IMR-90 (cell line): ENCODE measurements around the gene RPL19. TPM values are rescaled to one million over a fixed set of nuclear protein-coding genes. Genes with fewer than 3 reads are reported as not detected.

Experiments
- ATAC-seq: fragments of 200-7000 bp; cut with Tn5 transposase; 2 replicates; pipeline ENCODE4 v1.9.1; 2020; ENCODE audit warnings: low read depth, mild to moderate bottlenecking, moderate library complexity
- BruUV-seq: library from RNA; stranded (reverse); fragments of 400-500 nt; replicated peaks from 2 replicates; lab custom pipeline; 2021; lab: Mats Ljungman, UMichigan
- CTCF ChIA-PET: fragments of 300-600 bp; formaldehyde crosslinking; extraction: SDS; loops from one replicate; lab custom pipeline; 2021; ENCODE audit warnings: antibody characterized with exemption; lab: Yijun Ruan, JAX
- POLR2A ChIA-PET: fragments of 300-600 bp; sonication (Branson Sonifier 250); formaldehyde crosslinking; loops from one replicate; lab custom pipeline; 2022; ENCODE audit warnings: antibody characterized with exemption; ENCODE audit not compliant: unreplicated experiment; lab: Charles Lee
- DNase-seq: peaks from one replicate; pipeline ENCODE4 v3.0.0; 2013
- H2AFZ ChIP-seq: replicated peaks from 2 replicates; pipeline ENCODE3; 2013; ENCODE audit warnings: low read length, mild to moderate bottlenecking; ENCODE audit not compliant: poor library complexity
- H2AK5ac ChIP-seq: 2 replicates; pipeline ENCODE4 v1.6.1; 2013; ENCODE audit warnings: low read depth, low read length, inconsistent platforms
- H2AK9ac ChIP-seq: replicated peaks from 2 replicates; pipeline ENCODE3; 2013; ENCODE audit warnings: mild to moderate bottlenecking, low read depth, low read length, moderate library complexity; ENCODE audit not compliant: poor library complexity
- H2BK120ac ChIP-seq: 2 replicates; pipeline ENCODE4 v1.6.1; 2013; ENCODE audit warnings: low read depth, low read length, inconsistent platforms
- H2BK15ac ChIP-seq: 3 replicates; pipeline ENCODE4 v1.6.1; 2013; ENCODE audit warnings: low read depth, low read length, inconsistent platforms
- H2BK20ac ChIP-seq: 2 replicates; pipeline ENCODE4 v1.6.1; 2013; ENCODE audit warnings: low read depth, mild to moderate bottlenecking, inconsistent platforms, low read length, moderate library complexity
- H2BK5ac ChIP-seq: 2 replicates; pipeline ENCODE4 v1.6.1; 2013; ENCODE audit warnings: mild to moderate bottlenecking, low read depth, low read length, inconsistent platforms; ENCODE audit not compliant: poor library complexity, severe bottlenecking
- H3K14ac ChIP-seq: replicated peaks from 2 replicates; pipeline ENCODE4 v1.6.1; 2013; ENCODE audit warnings: low read depth, low read length, inconsistent platforms
- H3K18ac ChIP-seq: 2 replicates; pipeline ENCODE4 v1.6.1; 2013; ENCODE audit warnings: low read depth, low read length, control low read depth
- H3K23ac ChIP-seq: 2 replicates; pipeline ENCODE4 v1.6.1; 2013; ENCODE audit warnings: low read depth, low read length, inconsistent platforms
- H3K27ac ChIP-seq: 2 replicates; pipeline ENCODE4 v1.5.1; 2013; ENCODE audit warnings: mild to moderate bottlenecking, control low read depth, low read length; ENCODE audit not compliant: insufficient read depth
- H3K27me3 ChIP-seq: 2 replicates; pipeline ENCODE4 v1.6.1; 2013; ENCODE audit warnings: low read length; ENCODE audit not compliant: control insufficient read depth, insufficient read depth
- H3K36me3 ChIP-seq: 2 replicates; pipeline ENCODE4 v1.6.1; 2013; ENCODE audit warnings: low read length, mixed read lengths; ENCODE audit not compliant: control insufficient read depth, insufficient read depth
- H3K4ac ChIP-seq: 2 replicates; pipeline ENCODE4 v1.6.1; 2013; ENCODE audit warnings: low read depth, low read length, inconsistent platforms
- H3K4me1 ChIP-seq: 2 replicates; pipeline ENCODE4 v1.6.1; 2013; ENCODE audit warnings: low read length, mixed read lengths; ENCODE audit not compliant: control insufficient read depth, insufficient read depth
- H3K4me2 ChIP-seq: 2 replicates; pipeline ENCODE4 v1.6.1; 2013; ENCODE audit warnings: low read depth, mild to moderate bottlenecking, control low read depth, low read length, moderate library complexity
- H3K4me3 ChIP-seq: 2 replicates; pipeline ENCODE4 v1.5.1; 2013; ENCODE audit warnings: low read depth, mild to moderate bottlenecking, control low read depth, low read length, moderate library complexity; ENCODE audit not compliant: insufficient read depth
- H3K56ac ChIP-seq: 2 replicates; pipeline ENCODE4 v1.6.1; 2013; ENCODE audit warnings: low read length, inconsistent platforms; ENCODE audit not compliant: insufficient read depth; ENCODE audit errors: extremely low read depth
- H3K79me1 ChIP-seq, 2 experiments: 2 replicates each; pipeline ENCODE4 v1.6.1; 2013; ENCODE audit warnings: low read length in 2 of 2, inconsistent platforms in 1 of 2, low read depth in 1 of 2
- H3K9ac ChIP-seq: 2 replicates; pipeline ENCODE4 v1.6.1; 2013; ENCODE audit warnings: low read depth, low read length, control low read depth
- H3K9me1 ChIP-seq: 2 replicates; pipeline ENCODE4 v1.6.1; 2013; ENCODE audit warnings: low read length, inconsistent platforms; ENCODE audit not compliant: insufficient read depth
- H3K9me3 ChIP-seq: 2 replicates; pipeline ENCODE4 v1.6.1; 2013; ENCODE audit warnings: low read length; ENCODE audit not compliant: control insufficient read depth, insufficient read depth
- H4K20me1 ChIP-seq: 2 replicates; pipeline ENCODE4 v1.6.1; 2013; ENCODE audit warnings: low read length, inconsistent platforms; ENCODE audit not compliant: insufficient read depth
- H4K5ac ChIP-seq: 2 replicates; pipeline ENCODE4 v1.6.1; 2013; ENCODE audit warnings: mild to moderate bottlenecking, low read depth, low read length, control low read depth
- H4K8ac ChIP-seq, 2 experiments: 2 replicates each; pipeline ENCODE4 v1.6.1; 2013; ENCODE audit warnings: low read depth in 2 of 2, low read length in 2 of 2, control low read depth in 1 of 2, inconsistent platforms in 1 of 2
- H4K91ac ChIP-seq: 2 replicates; pipeline ENCODE4 v1.6.1; 2013; ENCODE audit warnings: low read depth, low read length, inconsistent platforms; ENCODE audit not compliant: insufficient read depth
- BHLHE40 ChIP-seq: fragments of 150-350 bp; IDR thresholded peaks from 2 replicates; pipeline ENCODE4 v1.6.1; 2016; ENCODE audit warnings: mild to moderate bottlenecking, low read depth, low read length
- CEBPB ChIP-seq: IDR thresholded peaks from 2 replicates; pipeline ENCODE4 v1.6.1; 2012; ENCODE audit warnings: low read depth, low read length, improper control_type of control experiment
- CHD1 ChIP-seq: IDR thresholded peaks from 2 replicates; pipeline ENCODE4 v1.6.1; 2012; ENCODE audit warnings: low read depth, low read length, improper control_type of control experiment
- FOS ChIP-seq: fragments of 150-350 bp; IDR thresholded peaks from 2 replicates; pipeline ENCODE4 v1.6.1; 2016; ENCODE audit warnings: low read depth, low read length
- MAFK ChIP-seq: IDR thresholded peaks from 2 replicates; pipeline ENCODE4 v1.6.1; 2012; ENCODE audit warnings: low read depth, low read length, improper control_type of control experiment
- MAZ ChIP-seq: IDR thresholded peaks from 2 replicates; pipeline ENCODE4 v1.6.1; 2012; ENCODE audit warnings: low read depth, mild to moderate bottlenecking, low read length, improper control_type of control experiment, moderate library complexity, borderline replicate concordance
- MXI1 ChIP-seq: IDR thresholded peaks from 2 replicates; pipeline ENCODE4 v1.6.1; 2012; ENCODE audit warnings: low read depth, mild to moderate bottlenecking, low read length, moderate library complexity, borderline replicate concordance
- NFE2L2 ChIP-seq: fragments of 150-350 bp; IDR thresholded peaks from 2 replicates; pipeline ENCODE4 v1.6.1; 2016; ENCODE audit warnings: low read depth, mild to moderate bottlenecking, low read length
- RAD21 ChIP-seq: IDR thresholded peaks from 2 replicates; pipeline ENCODE4 v1.6.1; 2012; ENCODE audit warnings: low read length, improper control_type of control experiment
- RCOR1 ChIP-seq: IDR thresholded peaks from 2 replicates; pipeline ENCODE4 v1.6.1; 2012; ENCODE audit warnings: mild to moderate bottlenecking, low read length, improper control_type of control experiment; ENCODE audit not compliant: insufficient replicate concordance
- RFX5 ChIP-seq: IDR thresholded peaks from 2 replicates; pipeline ENCODE4 v1.8.0; 2012; ENCODE audit warnings: low read depth, mild to moderate bottlenecking, low read length, moderate library complexity
- SMC3 ChIP-seq: fragments of 150-350 bp; IDR thresholded peaks from 2 replicates; pipeline ENCODE4 v1.6.1; 2016; ENCODE audit warnings: low read depth, mild to moderate bottlenecking, antibody characterized with exemption, low read length, moderate library complexity
- WGBS, 2 experiments: methylation state at CpG; one replicate each; pipeline versions ENCODE4 v1.1.5 to v1.1.7; 2013; ENCODE audit warnings: missing lambda C conversion rate in 2 of 2; ENCODE audit not compliant: insufficient read length in 1 of 2; ENCODE audit errors: extremely low coverage in 2 of 2; 5-methylcytosine and 5-hydroxymethylcytosine counted together
- dilution Hi-C: fragments of 300-500 bp; cut with HindIII; formaldehyde crosslinking; loops from one replicate; pipeline ENCODE4 v1.14.3; 2018; ENCODE audit warnings: low sequenced_read_pairs; ENCODE audit not compliant: unreplicated experiment
- in situ Hi-C: fragments of 300-500 bp; cut with MboI; formaldehyde crosslinking; loops from 3 replicates; pipeline ENCODE4 v1.14.3; 2019; ENCODE audit warnings: low sequenced_read_pairs, inconsistent platforms, mixed read lengths
- intact Hi-C: fragments of 100-400 bp; cut with micrococcal nuclease; formaldehyde crosslinking; loops from 2 replicates; pipeline ENCODE4 v1.10.0; 2022
- polyA plus RNA-seq, 3 experiments: library from polyadenylated mRNA; depleted of rRNA; stranded (reverse); fragments of >200 nt; gene quantifications; 2 replicates each; pipeline ENCODE4 v1.2.3, GENCODE V29; 2012; ENCODE audit warnings: low replicate concordance in 1 of 3
- total RNA-seq: library from RNA; depleted of rRNA; stranded (reverse); fragments of >200 nt; gene quantifications from 2 replicates; pipeline ENCODE4 v1.2.3, GENCODE V29; 2012
- TF ChIP-seq, protein P1 (sequence below): fragments of 150-350 bp; IDR thresholded peaks from 2 replicates; pipeline ENCODE4 v1.6.1; 2017; ENCODE audit warnings: mild to moderate bottlenecking, antibody characterized with exemption, low read length, low read depth
- TF ChIP-seq, protein P2 (sequence below): fragments of 150-350 bp; IDR thresholded peaks from 2 replicates; pipeline ENCODE4 v1.6.1; 2016; ENCODE audit warnings: low read depth, mild to moderate bottlenecking, low read length, moderate library complexity, borderline replicate concordance
- TF ChIP-seq, protein P3 (sequence below): conservative IDR thresholded peaks from 2 replicates; pipeline ENCODE4 v1.5.1; 2012; ENCODE audit warnings: mild to moderate bottlenecking, low read depth, low read length, improper control_type of control experiment

RPL19 gene
- total and polyA plus RNA-seq, 2 of the 4 experiments (the other 2 are of a cell fraction): 2,101 to 2,466 TPM

DNA sequence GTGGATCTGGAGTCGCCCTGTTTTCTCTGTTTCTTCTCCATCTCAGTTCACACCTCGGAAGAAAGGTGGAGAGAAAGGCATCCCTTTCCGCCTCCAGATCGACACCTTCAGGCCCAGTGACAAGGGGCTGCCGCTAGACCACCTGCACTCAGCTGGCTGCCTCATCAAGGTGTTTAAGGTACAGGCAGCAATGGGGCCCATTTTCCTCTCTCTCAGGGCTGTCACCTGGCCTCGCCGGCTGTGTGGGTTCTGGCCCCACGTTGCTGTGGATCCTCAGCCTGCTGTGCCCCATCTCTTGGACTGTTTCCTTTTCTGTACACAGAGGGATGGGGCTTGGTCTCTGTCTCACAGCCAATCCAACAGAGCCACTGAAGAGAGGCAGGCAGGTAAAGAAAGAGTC lies 43.1 kb downstream of the RPL19 start:
- no peak for TF ChIP-seq RCOR1
- no peak for TF ChIP-seq SMC3
- no peak for TF ChIP-seq MXI1
- TF ChIP-seq, protein P1, sequence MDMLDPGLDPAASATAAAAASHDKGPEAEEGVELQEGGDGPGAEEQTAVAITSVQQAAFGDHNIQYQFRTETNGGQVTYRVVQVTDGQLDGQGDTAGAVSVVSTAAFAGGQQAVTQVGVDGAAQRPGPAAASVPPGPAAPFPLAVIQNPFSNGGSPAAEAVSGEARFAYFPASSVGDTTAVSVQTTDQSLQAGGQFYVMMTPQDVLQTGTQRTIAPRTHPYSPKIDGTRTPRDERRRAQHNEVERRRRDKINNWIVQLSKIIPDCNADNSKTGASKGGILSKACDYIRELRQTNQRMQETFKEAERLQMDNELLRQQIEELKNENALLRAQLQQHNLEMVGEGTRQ: no peak
- no peak for TF ChIP-seq CHD1
- TF ChIP-seq, protein P2, sequence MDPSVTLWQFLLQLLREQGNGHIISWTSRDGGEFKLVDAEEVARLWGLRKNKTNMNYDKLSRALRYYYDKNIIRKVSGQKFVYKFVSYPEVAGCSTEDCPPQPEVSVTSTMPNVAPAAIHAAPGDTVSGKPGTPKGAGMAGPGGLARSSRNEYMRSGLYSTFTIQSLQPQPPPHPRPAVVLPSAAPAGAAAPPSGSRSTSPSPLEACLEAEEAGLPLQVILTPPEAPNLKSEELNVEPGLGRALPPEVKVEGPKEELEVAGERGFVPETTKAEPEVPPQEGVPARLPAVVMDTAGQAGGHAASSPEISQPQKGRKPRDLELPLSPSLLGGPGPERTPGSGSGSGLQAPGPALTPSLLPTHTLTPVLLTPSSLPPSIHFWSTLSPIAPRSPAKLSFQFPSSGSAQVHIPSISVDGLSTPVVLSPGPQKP: no peak
- no peak for TF ChIP-seq MAZ
- no peak for TF ChIP-seq RFX5
- no peak for TF ChIP-seq FOS
- TF ChIP-seq MAFK: no peak
- TF ChIP-seq CEBPB: no peak
- TF ChIP-seq BHLHE40: no peak
- TF ChIP-seq, protein P3, sequence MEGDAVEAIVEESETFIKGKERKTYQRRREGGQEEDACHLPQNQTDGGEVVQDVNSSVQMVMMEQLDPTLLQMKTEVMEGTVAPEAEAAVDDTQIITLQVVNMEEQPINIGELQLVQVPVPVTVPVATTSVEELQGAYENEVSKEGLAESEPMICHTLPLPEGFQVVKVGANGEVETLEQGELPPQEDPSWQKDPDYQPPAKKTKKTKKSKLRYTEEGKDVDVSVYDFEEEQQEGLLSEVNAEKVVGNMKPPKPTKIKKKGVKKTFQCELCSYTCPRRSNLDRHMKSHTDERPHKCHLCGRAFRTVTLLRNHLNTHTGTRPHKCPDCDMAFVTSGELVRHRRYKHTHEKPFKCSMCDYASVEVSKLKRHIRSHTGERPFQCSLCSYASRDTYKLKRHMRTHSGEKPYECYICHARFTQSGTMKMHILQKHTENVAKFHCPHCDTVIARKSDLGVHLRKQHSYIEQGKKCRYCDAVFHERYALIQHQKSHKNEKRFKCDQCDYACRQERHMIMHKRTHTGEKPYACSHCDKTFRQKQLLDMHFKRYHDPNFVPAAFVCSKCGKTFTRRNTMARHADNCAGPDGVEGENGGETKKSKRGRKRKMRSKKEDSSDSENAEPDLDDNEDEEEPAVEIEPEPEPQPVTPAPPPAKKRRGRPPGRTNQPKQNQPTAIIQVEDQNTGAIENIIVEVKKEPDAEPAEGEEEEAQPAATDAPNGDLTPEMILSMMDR: no peak
- no peak for TF ChIP-seq RAD21
- no peak for TF ChIP-seq NFE2L2
- CTCF ChIA-PET: no interaction called here
- Histone ChIP-seq H3K4ac (no peak overlapping the region), H3K9me3 (no peaks in the 10 kb centered on the region), H3K79me1 (no peaks in the 10 kb centered on the region), H2AK5ac (no peak overlapping the region), H3K4me3 (no peak overlapping the region), H2BK20ac (no peak overlapping the region), H2BK5ac (no peak overlapping the region), H4K5ac (no peak overlapping the region), H4K20me1 (no peaks in the 10 kb centered on the region), H3K56ac (no peak overlapping the region), H3K18ac (no peak overlapping the region), H3K36me3 (no peaks in the 10 kb centered on the region), H2BK15ac (no peak overlapping the region), H4K8ac (no peak overlapping the region), H2AFZ (peak overlapping the region; percentile 43), H3K14ac (no peak overlapping the region), H3K4me1 (no peaks in the 10 kb centered on the region; the same call in 1 of the 2 replicates), H4K91ac (no peak overlapping the region), H2AK9ac (no peak overlapping the region), H3K9ac (no peak overlapping the region), H3K27ac (no peak overlapping the region), H3K9me1 (no peaks in the 10 kb centered on the region), H3K23ac (no peak overlapping the region), H2BK120ac (no peak overlapping the region), H3K4me2 (no peak overlapping the region), H3K27me3 (no peaks in the 10 kb centered on the region)
- intact Hi-C loops (loop anchor here (5.0 kb wide), 1 partner anchor 446 kb away; the partner anchor contains the start of gene PIP4K2B), dilution Hi-C loops (no loop called here), in situ Hi-C loops (loop anchor here (10.0 kb wide), 1 partner anchor 258 kb away; no protein-coding TSS in a partner anchor)
- ATAC-seq: no peak
- no TSS peak for BruUV-seq
- 75% methylated on average over 2 of the region's 8 CpGs; no CpG with 5 or more reads in 1 of the 2 experiments for WGBS, 2 experiments
- POLR2A ChIA-PET: no interaction called here
- no peak for DNase-seq
